ENCODE data around the gene CEP120. TPM values are rescaled to one million over a fixed set of nuclear protein-coding genes. Genes with fewer than 3 reads are reported as not detected.

The CEP120 gene
- total RNA-seq, 2 donors from 2014 or later, result 19.9 to 23.5 TPM

GRCh38 chr5:123371575-123372179 is 51.5 kb downstream of the CEP120 start:
- WGBS, 2 experiments (ENCODE audit: insufficient coverage in 1 of 2, insufficient read length in 1 of 2), result 72% methylated on average over 3 of the region's 4 CpGs; no CpG with 5 or more reads in 1 of the 2 experiments
- DNase-seq, result peak; percentile 87
- H3K27ac ChIP-seq (ENCODE audit: low read depth, low read length), result no peak overlapping the region
- TF ChIP-seq CTCF (conservative IDR thresholded peaks at IDR 0.05), result peak; percentile 81
- H3K27me3 Mint-ChIP-seq (ENCODE audit: insufficient read depth), result no peaks in the 10 kb centered on the region
- no peak overlapping the region for H3K27ac Mint-ChIP-seq
- H3K36me3 ChIP-seq (ENCODE audit: control insufficient read depth, insufficient read depth, low read length), result peaks cover 67% of the 10 kb centered on the region
- no peaks in the 10 kb centered on the region for H3K4me1 Mint-ChIP-seq
- H3K4me3 Mint-ChIP-seq, result no peak overlapping the region
- no peaks in the 10 kb centered on the region for H3K27me3 ChIP-seq (ENCODE audit: control insufficient read depth, insufficient read depth, low read length, poor library complexity, severe bottlenecking)
- H3K9me3 ChIP-seq (ENCODE audit: control insufficient read depth, low read length), result no peaks in the 10 kb centered on the region
- peaks cover 44% of the 10 kb centered on the region for H3K36me3 Mint-ChIP-seq (ENCODE audit: low read depth)
- no peak overlapping the region for H3K4me3 ChIP-seq (ENCODE audit: low read length)
- H3K9ac ChIP-seq (ENCODE audit: extremely low read depth, low read length, poor library complexity, severe bottlenecking), result no peak overlapping the region
- no peaks in the 10 kb centered on the region for H3K9me3 Mint-ChIP-seq
- no peaks in the 10 kb centered on the region for H3K4me1 ChIP-seq (ENCODE audit: control insufficient read depth, insufficient read depth, low read length)

- Histone ChIP-seq H3K4me3 (ENCODE audit: low read length) (no peak overlapping the region), H3K36me3 (ENCODE audit: control insufficient read depth, insufficient read depth, low read length) (peaks cover 45% of the 10 kb centered on the region), H3K27ac (ENCODE audit: low read depth, low read length) (no peak overlapping the region), H3K4me1 (ENCODE audit: control insufficient read depth, insufficient read depth, low read length) (no peaks in the 10 kb centered on the region), H3K9me3 (ENCODE audit: control insufficient read depth, low read length) (no peaks in the 10 kb centered on the region), H3K27me3 (ENCODE audit: control insufficient read depth, insufficient read depth, low read length, poor library complexity, severe bottlenecking) (no peaks in the 10 kb centered on the region), H3K9ac (ENCODE audit: extremely low read depth, low read length, poor library complexity, severe bottlenecking) (no peak overlapping the region)
- Mint-ChIP-seq H3K4me1 (no peaks in the 10 kb centered on the region), H3K9me3 (no peaks in the 10 kb centered on the region), H3K27me3 (ENCODE audit: insufficient read depth) (no peaks in the 10 kb centered on the region), H3K27ac (no peak overlapping the region), H3K36me3 (ENCODE audit: low read depth) (peaks cover 27% of the 10 kb centered on the region), H3K4me3 (no peak overlapping the region)
- 89 to 100% methylated on average over 1 of the region's 1 CpG for WGBS, 2 experiments (ENCODE audit: insufficient coverage in 1 of 2, insufficient read length in 1 of 2)
- no peak for TF ChIP-seq CTCF (conservative IDR thresholded peaks at IDR 0.05)
- DNase-seq, result no peak
Measured at GRCh38 chr5:123369371-123369968, 53.7 kb downstream of the CEP120 start.

- H3K36me3 Mint-ChIP-seq (ENCODE audit: low read depth), result peaks cover 19% of the 10 kb centered on the region
- H3K4me1 Mint-ChIP-seq, result no peaks in the 10 kb centered on the region
- H3K9me3 Mint-ChIP-seq, result no peaks in the 10 kb centered on the region
- no peaks in the 10 kb centered on the region for H3K27me3 Mint-ChIP-seq (ENCODE audit: insufficient read depth)
- DNase-seq, result no peak
- H3K9ac ChIP-seq (ENCODE audit: extremely low read depth, low read length, poor library complexity, severe bottlenecking), result no peak overlapping the region
- H3K4me3 ChIP-seq (ENCODE audit: low read length), result no peak overlapping the region
- H3K4me1 ChIP-seq (ENCODE audit: control insufficient read depth, insufficient read depth, low read length), result no peaks in the 10 kb centered on the region
- H3K4me3 Mint-ChIP-seq, result no peak overlapping the region
- peaks cover 40% of the 10 kb centered on the region for H3K36me3 ChIP-seq (ENCODE audit: control insufficient read depth, insufficient read depth, low read length)
- TF ChIP-seq CTCF (conservative IDR thresholded peaks at IDR 0.05), result peak; percentile 69
- H3K27me3 ChIP-seq (ENCODE audit: control insufficient read depth, insufficient read depth, low read length, poor library complexity, severe bottlenecking), result no peaks in the 10 kb centered on the region
- H3K27ac ChIP-seq (ENCODE audit: low read depth, low read length), result no peak overlapping the region
- WGBS, 2 experiments (ENCODE audit: insufficient coverage in 1 of 2, insufficient read length in 1 of 2), result 100% methylated on average over 1 of the region's 1 CpG; no CpG with 5 or more reads in 1 of the 2 experiments
- no peak overlapping the region for H3K27ac Mint-ChIP-seq
- no peaks in the 10 kb centered on the region for H3K9me3 ChIP-seq (ENCODE audit: control insufficient read depth, low read length)
Measured at GRCh38 chr5:123367739-123368138, 55.5 kb downstream of the CEP120 start.

Data from endodermal cell (in vitro differentiated cells).